HG03159 (cell line): ENCODE data around the gene EMC10.
A peak's percentile ranks its signal among the peaks of the same experiment; 100 is the strongest.

Experiments used
- ATAC-seq: cut with Tn5 transposase; IDR thresholded peaks from one replicate; pipeline ENCODE4 v1.9.1; 2021; ENCODE audit warnings: mild to moderate bottlenecking, moderate library complexity; ENCODE audit not compliant: unreplicated experiment

EMC10 gene

DNA sequence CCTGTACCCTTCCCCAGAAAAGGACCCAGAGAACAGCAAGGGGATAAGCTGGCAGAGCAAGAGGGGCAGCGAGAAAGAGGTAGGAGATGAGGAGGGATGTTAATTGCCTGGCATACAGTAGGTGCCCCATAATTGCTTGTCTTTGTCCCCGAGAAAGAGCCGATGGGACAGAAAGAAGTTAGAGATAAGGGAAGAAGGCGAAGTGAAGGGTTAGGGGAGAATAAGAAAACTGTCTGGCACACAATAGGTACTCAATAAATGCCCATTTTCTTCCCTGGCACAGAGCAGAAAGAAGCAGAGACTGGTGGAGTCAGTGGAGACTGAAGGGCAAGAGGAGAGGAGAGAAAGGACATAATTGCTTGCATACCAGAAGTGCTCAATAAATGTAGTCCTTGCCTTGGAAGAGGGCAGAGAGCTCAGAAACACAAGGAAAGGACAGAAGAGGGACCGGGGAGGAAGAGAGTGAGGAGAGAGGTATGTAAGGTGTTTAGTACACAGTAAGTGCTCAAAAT, 18.8 kb downstream of the EMC10 start:
- ATAC-seq = no peak

DNA sequence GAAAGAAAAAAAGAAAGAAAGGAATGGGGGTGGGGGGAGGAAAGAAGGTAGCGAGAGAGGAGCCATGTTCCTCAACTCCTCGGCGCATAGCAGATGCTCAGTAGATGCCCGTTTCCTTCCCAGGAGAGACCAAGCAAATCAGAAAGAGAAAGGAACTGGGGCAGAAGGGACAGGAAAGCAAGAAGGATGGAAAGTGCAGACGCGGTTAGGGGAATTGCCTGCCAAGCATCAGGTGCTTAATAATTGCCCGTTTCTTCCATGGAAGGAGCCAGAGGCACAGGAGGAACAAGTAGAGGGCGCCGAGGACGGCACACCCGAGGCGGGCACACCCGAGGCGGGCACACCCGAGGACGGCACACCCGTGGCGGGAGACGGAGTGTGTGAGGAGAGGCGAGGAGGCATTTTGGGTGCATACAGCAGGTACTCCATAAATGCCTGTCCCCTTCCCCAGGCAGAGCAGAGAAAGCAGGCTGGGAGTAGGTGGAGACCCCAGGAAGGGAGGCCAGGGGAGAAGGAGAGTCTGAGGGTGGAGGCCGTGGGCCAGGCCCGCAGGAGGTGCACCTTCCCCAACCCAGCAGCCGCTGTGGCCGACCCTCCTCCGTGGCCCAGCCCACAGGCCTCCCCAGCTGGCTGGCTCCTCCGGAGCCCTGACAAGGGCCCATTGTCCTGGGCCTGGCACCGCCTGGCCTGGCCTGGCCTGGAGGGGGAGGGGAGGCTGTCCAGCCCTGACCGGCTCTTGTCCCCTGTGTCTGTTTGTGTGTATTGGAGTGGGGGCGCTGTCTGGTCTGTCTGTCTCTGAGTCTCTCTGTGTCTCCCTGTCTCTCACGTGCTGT, 20.1 kb downstream of the EMC10 start:
- ATAC-seq = no peak

DNA sequence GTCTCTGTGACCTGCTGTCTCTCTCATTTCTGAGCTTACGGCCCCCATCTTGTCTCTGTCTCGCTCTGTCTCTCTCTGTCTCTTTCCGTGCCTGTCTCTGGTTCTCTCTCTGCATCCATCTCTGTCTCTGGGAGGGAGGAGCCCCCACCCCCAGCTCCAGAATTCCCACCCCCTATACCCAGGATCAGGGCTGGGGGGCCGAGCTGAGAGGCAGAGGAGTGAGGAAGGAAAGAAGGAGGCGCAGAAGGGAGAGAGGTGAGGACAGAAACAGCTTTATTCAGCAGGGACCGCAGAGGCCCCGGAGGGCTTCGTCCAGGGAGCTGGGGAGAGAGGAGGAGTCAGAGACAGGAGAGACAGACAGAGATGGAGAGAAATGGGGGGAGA, 20.7 kb downstream of the EMC10 start:
- no peak for ATAC-seq

DNA sequence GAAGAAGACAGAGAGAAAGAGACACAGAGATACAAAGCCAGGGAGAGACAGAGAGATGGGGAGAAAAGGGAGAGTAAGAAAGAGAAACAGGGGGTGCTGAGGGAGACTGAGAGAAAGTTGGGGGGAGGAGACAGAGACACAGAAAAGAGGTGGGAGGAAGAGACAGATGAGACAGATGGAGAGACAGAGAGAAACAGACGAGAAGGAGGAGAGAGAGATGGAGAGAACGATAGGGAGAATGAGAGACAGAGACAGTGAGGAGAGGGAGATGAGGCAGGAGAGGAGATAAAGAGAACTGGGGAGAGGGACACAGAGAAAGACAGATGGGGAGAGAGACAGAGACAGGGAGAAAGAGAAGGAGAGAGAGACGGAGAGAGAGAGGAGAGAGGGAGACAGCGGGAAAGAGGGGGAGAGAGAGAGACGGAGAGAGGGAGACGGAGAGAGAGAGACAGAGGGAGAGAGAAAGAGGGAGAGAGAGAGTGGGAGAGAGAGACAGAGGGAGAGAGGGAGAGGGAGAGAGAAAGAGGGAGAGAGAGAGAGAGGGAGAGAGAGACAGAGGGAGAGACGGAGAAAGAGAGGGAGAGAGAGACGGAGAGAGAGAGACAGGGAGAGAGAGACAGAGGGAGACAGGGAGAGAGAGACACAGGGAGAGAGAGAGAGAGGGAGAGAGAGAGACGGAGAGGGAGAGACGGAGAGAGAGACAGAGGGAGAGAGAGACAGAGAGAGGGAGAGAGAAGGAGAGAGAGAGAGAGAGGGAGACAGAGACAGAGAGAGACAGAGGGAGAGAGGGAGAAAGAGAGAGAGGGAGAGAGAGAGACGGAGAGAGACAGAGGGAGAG, 22.1 kb downstream of the EMC10 start:
- no peak for ATAC-seq

DNA sequence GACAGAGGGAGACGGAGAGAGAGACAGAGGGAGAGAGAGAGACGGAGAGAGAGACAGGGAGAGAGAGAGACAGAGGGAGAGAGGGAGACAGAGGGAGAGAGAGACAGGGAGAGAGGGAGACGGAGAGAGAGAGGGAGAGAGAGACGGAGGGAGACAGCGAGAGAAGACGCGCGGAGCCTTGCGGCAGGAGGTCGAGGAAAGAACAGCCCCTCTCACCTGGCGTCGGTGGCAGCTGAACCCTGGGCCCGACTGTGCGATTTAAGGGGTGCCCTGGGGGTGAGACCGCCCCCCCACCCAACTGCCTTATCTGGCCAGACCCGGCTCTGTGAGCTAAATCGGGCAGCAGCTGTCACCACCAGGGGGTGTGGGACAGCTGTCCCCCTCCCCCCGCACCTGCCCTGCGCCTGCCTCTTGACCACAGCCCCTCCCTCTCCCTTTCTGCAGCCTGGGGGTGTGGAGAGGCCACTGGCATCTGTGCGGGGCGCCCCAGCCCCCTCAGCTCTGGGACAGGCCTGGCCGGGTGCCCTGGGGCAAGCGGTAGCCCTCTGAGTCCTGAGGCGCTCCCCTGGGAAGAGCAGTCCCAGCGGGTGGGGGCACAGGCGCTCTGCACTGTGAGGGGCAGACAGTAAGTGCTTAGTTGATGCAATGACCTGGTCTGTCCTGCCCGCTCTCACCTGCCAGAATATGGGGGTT, 23.9 kb downstream of the EMC10 start:
- no peak for ATAC-seq

DNA sequence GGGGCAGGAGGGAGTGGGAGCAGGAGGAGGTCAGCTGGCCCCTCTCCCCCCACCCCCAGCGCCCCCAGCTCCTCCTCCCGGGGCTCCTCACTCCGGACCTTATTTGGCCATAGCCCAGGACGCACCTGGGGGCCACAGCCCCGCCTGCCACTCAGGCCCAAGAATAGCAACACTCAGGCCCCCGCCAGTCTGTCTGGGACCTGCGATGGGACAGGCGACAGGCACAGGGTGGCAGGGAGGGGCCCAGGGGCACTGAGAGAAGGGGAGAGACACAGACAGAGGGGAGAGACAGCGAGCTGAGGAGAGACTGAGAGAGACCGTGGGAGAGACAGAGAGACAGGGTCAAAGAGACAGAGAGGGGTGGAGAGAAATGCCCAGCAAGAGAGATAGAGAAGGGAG, 24.4 kb downstream of the EMC10 start:
- ATAC-seq = no peak

DNA sequence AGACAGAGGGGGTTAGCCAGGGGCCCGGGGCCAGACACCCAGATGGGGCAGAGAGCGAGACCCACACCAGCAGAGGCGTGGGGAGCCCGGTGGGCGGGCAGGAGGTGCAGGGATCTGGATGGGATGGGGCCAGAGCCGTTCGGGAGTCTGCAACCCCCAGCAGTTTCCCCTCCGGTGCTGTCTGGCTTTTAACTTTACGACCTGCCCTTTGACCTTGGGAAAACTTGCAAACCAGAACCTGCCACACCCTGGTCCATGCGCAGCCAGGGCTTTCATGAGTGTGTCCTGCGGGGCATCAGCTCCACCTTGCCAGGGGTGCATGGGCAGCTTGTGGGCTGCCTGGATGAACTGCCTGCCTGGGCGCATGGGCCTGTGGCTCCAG, 24.9 kb downstream of the EMC10 start:
- ATAC-seq = no peak

DNA sequence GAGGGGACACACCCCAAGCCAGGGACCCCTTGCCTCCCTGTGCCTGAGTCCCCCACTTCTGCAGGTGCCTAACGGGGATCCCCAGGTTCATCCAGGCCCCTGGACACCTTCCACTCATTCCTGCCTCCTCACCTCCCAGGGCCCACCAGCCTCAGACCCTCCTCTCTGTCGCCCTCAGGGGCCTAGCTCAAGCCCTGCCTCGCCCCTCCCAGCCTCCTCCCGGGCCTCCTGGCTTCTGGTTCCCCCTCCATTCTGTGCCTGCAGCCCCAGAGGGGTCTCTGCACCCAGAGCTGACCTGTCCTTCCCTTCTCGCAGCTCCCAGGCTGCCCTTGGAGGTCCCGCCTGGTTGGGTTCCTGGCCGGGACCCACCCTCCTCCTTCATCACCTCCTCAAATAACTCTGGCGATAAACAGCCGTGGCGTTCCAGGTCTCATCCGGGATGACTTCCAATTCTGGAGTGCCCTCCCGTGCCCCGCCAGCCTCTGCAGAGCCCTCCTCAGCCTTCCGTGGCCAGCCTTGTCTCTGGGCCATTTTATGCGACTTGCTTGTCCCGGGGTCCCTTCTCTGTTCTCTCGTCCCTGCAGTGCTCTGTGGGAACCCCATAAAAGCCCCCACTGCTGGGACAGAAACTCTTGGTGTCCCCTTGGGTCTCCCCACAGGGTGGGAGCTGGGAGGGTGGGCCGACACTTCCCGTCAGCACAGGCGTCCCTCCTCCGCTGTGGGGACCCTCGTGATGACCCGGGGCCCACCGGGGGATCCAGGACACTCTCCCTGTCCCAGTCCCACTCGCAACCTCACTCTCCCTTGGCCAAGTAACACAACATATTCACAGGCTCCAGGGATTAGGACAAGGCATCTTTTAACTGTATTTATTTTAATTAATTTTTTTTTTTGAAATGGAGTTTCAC, 25.5 kb downstream of the EMC10 start:
- ATAC-seq = no peak

DNA sequence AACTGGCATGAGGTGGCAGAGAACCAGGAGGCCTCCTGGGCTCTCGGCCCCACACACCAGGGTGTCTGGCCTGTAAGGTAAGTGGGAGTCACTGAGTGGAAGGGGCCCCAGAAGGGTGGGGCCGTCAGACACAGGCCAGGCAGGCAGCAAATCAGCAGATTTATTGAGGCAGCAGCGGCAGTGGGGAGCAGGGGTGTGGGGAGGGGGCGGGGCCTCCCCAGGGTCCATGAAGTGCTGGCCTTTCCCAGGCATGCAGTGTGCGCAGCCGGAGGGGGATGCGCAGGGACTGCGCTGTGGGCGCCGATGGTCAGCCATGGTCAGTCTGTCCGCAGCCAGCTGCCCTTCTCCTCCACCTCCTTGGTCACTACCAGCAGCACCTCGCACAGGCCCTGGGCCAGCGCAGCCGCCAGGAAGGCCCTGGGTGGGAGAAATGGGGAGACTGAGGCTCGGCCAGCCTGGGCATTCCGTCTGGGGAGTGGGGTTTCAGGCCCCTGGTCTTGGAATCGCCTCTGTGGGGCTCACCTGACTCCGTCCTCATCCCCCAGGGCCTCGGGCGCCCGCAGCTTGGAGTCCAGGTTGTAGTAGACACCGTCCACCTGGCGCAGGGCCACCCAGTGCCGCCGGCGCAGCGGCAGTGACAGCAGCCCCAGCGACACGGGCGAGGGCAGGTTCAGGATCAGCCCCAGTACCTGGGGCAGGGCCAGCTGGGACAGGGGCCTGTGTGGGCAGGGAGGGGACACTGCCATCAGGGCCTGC, 29.7 kb downstream of the EMC10 start:
- ATAC-seq = no peak

DNA sequence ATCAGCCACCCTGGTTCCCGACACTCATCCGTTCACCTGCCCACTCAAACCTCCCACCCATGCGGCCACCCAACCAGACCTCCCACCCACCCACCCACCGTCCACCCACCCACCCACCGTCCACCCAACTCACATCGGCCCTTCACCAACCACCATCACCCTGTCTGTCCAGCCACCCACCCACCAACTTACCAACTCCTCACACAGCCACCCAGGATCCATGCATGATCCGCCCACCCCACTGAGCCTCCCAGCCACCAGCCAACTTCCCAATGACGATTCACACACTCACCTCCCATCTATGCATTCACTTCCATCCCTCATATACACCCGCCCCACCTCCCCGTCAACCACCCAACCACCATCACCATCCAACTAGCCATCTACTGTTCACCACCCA, 30.4 kb downstream of the EMC10 start:
- ATAC-seq = no peak

DNA sequence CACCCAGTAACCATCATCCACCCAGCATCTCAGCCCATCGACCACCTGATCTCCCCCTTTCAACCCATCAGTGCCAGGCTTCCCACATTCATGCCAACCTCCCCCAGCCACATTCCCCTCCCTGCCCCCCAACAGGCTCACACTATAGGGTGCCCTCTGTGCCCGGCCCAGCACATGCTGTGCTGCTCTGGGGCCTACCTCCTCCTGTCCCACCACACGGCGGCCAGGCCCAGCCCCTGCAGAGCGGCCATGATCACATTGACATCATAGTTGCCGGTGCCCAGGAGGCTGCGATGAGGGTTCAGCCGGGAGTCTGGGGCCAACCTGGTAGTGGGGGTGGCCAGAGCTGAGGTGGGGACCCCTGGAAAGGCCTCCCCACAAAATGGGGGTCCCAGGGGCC, 31.1 kb downstream of the EMC10 start:
- no peak for ATAC-seq

DNA sequence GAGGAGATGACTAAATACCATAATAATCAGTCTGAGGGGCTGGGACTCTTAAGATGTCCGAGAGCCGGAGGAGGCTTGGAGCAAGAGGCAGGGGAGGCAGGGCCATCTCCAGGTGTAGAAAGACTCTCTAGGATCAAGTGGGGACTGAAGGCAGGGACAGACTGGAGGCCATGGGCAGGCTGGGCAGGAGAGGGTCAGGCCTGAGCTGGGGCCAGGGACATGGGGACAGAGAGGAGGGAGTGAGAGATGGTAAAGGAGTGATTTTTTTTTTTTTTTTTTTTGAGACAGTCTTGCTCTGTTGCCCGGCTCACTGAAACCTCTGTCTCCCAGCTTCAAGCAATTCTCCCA, 32.5 kb downstream of the EMC10 start:
- ATAC-seq = no peak

DNA sequence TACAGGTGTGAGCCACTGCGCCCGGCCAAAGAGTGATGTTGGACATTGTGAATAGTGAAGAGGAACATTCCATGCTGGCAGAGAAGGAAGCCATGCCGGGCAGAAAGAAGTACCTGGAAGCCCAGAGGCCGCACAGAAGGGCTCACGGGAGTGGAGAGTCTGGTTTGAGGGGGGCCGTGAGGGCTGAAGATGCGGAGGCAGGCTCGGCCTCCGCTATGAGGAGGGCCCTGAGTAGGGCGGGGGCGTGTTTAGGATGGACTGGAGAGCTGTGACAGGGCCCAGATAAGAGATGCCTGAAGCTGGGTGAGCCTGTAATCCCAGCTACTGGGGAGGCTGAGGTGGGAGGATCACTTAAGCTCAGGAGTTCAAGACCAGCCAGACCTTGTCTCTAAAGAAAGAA, 33.1 kb downstream of the EMC10 start:
- no peak for ATAC-seq

DNA sequence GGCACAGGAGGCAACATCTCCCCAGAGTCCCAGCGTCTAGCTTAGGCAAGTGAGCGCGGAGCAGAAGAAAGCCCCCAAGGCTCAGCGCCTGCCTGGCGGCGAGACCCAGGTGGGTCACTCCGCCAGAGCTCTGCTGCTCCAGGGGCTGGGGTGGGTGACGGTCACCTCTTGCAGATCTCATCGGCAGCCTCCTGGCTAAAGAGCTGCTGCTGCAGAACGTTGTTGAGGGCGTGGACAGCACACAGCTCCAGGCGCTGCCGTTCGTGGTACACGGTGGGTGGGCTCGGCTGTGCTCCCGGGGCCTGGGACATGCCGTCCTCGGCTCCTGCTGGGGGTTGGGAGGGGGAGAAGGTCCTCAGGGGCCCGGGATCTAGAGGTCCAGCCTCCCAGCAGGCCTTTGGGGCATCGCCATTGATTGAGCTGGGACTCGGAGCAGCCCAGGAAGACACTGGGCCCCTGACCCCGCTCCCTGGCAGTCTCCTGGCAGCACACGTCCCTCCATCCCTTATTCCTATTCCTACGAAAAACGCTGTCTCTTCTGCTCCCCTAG, 33.9 kb downstream of the EMC10 start:
- no peak for ATAC-seq

DNA sequence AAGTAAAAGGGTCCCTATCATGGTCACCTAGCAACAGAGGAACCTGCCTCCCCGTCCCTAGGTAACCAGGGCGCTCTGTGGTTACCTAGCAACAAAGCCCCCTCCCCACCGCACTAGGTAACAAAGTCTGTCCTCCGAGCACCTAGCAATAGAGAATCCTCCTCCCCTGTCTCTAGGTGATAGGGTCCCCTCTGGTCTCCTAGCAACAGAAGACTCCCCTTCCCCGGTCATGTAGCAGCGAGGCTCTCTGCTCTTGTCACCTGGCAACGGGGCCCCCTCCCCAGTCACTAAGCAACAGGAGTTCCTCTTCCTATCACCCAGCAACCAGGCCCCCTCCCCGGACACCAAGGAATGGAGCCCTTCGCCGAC, 34.4 kb downstream of the EMC10 start:
- ATAC-seq = peak; percentile 16

DNA sequence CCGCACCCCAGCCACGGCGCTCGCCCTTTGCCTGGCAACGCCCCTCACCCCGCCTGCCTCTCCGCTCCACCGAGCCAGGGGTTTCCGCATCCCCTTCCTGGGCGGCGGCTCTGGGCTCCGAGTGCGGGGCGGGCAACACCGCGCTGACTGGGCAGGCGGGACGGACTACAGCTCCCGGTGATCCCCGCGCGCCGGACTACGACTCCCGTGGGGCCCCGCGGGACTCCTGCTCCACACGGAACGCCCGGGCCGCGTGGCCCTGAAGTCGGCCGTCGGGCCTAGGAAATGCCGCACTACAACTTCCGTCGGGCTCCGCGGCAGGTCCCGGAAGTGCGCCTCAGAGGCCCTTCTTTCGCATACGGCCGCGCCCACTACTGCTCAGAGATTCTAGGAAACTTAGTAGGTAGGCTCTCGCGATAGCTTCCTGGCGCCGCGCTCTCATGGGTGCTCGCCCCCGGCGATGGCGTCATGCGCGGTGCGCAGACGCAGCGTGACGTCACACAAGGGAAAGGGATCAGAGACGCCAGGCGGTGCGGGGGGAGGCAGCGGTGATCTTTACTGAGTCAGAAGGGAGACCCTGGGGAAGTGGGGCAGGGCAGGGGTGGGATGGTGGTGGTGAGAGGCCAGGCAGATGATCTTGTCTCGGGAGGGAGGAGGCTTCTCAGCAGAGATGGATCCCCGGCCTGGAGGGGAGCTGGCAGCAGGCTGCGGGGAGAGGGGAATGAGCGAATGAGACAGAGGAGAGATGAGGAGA, 34.9 kb downstream of the EMC10 start, which contains the start of gene JOSD2:
JOSD2 (minus strand) TSS at position 123 of the 754 bp plus-strand sequence. CDS start 760 bp downstream, outside the sequence.
- peak; percentile 80 for ATAC-seq

DNA sequence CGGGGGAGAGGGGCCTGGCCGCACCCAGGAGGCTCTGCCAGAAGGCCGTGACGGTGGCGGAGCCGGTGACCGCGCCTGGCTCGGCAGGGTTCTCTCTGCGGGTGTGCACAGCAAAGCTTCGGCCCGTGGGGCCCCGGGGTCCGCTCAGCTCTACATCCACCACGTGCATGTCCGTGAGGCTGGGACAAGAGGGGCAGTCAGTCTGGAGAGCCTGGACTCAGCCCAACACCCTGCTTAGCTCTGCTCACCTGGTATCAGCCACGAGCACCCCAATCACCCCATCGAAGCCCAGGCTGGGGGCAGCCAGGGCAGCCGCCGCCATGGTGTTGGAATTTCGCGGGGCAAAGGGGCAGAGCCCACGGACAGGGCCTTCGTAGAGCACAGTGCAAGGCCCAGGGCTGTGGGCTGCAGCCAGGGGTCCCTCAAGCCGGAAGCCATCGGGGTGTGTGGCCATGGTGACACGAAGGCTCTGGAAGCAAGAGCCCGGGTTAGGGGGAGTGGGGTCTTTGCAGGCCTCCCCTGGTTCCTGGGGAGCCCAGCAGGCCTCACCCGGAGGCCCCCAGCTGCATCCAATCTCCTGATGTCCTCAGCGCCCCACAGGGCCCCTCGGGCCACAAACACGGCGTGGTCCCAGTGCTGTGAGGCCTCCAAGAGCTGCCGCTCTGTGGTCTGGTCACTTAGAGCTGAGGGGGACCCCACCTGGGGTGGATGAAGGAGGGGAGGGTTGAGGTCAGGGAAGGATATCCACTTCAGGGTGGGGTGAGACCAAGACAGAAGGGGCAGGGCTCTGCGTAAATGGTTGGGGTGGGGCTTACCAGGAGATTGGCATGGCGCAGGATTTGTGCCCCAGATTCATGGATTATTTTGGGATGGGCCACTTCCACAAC, 36.0 kb downstream of the EMC10 start:
- no peak for ATAC-seq
